NCI-H345 treated with DMSO at 0.1 percent for 48 hours (cell line): ENCODE measurements around the gene ATG4C.
"Not testable (repeated sequence)": the region's sequence is repeated elsewhere in the genome, so short reads cannot be mapped to it uniquely, and the experiment has no call there.

Source experiments
- DNase-seq: peaks from one replicate; lab custom pipeline; 2025; ENCODE audit not compliant: unreplicated experiment; lab: John Stamatoyannopoulos, UW

The ATG4C gene, protein sequence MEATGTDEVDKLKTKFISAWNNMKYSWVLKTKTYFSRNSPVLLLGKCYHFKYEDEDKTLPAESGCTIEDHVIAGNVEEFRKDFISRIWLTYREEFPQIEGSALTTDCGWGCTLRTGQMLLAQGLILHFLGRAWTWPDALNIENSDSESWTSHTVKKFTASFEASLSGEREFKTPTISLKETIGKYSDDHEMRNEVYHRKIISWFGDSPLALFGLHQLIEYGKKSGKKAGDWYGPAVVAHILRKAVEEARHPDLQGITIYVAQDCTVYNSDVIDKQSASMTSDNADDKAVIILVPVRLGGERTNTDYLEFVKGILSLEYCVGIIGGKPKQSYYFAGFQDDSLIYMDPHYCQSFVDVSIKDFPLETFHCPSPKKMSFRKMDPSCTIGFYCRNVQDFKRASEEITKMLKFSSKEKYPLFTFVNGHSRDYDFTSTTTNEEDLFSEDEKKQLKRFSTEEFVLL

GRCh38 chr1:62783736-62784508 is at the start of gene ATG4C:
Gene ATG4C, plus strand, starts transcription at chr1:62784132. Its CDS starts 19,655 bp downstream, at chr1:62803787.
- DNase-seq = peak; percentile 97

GRCh38 chr1:62735491-62736171 is 48.3 kb upstream of the ATG4C start:
- no peak for DNase-seq

DNA sequence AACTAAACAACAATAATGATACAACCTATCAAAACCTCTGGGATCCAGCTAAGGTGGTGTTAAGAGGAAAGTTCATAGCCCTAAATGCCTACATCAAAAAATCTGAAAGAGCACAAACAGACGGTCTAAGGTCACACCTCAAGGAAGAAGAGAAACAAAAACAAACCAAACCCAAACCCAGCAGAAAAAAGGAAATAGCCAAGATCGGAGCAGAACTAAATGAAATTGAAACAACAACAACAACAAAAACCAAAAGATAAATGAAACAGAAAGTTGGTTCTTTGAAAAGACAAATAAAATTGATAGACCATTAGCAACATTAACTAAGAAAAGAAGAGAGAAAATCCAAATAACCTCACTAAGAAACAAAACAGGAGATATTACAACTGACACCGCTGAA is 43.2 kb upstream of the ATG4C start:
- DNase-seq = not testable (repeated sequence)

DNA sequence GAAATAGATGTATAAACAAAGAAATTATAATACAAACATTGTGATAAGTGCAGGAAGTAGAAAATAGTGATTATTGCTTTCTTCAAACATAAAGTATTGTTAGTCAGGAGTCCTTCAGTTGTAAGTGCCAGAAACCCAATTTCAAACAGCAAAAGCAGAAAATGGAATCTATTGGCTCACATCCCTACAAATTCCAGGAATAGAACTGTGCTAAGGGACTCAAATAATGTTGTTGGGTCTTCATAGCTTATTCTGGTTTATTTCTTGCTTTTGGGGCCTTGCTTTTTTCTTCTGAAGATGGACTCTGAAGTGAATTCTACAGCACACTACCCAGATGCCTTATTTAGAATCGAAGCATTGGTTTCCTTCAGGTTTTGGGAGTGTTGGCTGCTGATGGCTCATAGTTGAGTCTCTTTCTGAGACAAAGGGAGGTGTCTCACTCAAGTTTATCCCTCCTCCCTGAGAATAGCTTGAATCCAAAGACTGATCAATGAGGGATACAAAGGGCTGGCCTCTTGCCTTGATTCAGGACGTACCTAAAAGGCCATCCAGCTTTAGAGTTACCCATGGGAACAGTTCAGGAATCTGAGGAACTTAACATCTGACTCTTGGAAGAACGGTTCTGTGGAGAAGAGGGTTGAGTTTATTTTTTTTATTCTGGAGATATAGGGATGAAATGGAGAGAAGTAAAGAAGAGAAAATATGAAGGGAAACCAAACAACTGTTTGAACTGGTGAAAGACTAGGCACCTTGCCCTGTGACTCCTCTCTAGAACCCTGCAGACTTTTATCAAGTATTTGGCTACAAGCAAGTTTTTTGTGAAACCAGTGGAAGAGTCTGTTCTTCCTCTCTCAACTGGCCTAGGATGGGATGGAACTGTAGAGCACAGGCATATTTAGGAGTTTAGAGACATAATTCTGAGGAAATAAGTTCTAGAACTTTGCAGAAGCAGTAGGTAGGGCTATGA is 39.0 kb upstream of the ATG4C start:
- no peak for DNase-seq

DNA sequence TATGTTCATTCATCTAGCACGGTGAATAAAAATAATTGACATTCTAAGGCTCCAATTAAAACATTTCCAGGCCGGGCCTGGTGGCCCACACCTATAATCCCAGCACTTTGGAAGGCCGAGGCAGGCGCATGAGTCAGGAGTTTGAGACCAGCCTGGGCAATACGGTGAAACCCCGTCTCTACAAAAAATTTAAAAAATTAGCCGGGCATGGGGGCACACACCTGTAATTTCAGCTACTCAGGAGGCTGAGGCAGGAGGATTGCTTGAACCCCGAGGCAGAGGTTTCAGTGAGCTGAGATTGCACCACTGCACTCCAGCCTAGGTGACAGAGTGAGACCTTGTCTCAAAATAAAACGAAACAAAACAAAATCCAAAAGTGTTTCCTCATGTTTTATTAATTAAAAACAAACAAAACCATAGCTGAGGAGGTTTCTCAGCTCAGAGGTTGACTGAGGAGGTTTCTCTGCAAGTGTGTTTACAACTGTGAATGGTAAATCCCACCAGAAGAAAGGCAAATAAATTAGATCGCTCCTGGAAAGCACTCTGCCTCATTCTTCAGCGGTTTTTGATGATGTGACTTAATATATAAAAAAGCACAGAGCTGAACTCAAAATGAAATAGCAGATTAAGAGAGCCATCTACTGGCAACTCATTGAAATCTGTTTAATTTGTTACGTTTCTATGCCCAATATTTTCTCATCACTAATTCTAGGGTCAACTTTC is 37.7 kb upstream of the ATG4C start:
- DNase-seq = peak; percentile 38

DNA sequence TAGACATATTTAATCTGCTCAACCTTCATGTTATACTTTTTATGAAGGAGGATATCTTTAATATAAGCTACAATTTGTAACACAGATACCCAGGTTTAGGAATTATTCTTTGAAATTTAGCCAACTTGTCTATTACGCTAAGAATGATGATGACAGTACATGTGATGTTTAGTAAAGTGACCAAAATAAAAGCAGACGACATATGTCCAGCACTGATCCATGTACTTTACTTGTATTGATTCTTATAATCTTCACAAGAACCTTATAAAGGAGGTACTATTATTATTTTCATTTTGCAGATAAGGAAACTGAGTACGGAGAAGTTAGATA is 37.2 kb upstream of the ATG4C start:
- no peak for DNase-seq

GRCh38 chr1:62753031-62753965 is 30.6 kb upstream of the ATG4C start:
- DNase-seq = no peak

GRCh38 chr1:62754938-62755337 is 29.0 kb upstream of the ATG4C start:
- DNase-seq = not testable (repeated sequence)

GRCh38 chr1:62756255-62756884 is 27.6 kb upstream of the ATG4C start:
- DNase-seq = not testable (repeated sequence)

DNA sequence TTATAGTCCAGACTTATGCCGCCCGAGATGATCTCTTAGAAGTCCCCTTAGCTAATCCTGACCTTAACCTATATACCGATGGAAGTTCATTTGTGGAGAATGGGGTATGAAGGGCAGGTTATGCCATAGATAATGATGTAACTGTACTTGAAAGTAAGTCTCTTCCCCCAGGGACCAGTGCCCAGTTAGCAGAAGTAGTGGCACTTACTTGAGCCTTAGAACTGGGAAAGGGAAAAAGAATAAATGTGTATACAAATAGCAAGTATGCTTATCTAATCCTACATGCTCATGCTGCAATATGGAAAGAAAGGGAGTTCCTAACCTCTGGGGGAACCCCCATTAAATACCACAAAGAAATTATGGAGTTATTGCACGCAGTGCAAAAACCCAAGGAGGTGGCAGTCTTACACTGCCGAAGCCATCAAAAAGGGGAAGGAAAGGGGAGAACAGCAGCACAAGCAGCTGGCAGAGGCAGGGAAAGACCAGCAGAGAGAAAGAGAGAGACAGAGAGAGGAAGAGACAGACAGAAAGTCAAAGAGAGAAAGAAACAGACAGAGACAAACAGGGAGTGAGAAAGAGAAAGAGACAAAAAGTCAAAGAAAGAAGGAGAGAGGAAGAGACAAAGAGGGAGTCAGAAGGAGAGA is 24.6 kb upstream of the ATG4C start:
- DNase-seq = not testable (repeated sequence)

DNA sequence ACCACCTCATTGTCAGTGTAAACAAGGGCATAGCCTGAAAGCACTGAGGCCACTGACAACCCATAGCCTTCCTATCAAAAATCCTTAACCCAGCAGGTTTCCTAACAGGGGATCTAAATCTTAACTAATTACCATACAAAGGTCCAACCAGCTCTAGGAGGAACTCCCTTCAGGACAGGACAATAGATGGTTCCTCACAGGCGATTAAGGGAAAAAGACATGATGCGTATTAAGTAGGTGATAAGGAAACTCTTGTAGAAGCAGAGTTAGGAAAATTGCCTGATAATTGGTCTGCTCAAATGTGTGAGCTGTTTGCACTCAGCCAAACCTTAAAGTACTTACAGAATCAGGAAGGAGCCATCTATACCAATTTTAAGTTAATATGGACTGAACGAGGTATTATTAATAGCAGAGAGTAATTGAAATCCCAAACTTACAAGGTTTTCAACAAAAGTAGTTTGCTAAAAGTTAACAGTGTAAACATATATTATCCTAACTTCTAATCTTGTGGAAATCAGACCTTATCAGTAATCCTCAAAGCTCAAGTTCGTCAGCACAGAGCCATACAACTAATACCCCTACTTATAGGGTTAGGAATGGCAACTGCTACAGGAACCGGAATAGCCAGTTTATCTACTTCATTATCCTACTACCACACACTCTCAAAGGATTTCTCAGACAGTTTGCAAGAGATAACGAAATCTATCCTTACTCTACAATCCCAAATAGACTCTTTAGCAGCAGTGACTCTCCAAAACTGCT is 23.7 kb upstream of the ATG4C start:
- DNase-seq = not testable (repeated sequence)

GRCh38 chr1:62761223-62761870 is 22.6 kb upstream of the ATG4C start:
- not testable (repeated sequence) for DNase-seq

GRCh38 chr1:62762027-62762426 is 21.9 kb upstream of the ATG4C start:
- not testable (repeated sequence) for DNase-seq

GRCh38 chr1:62765981-62766380 is 18.0 kb upstream of the ATG4C start:
- no peak for DNase-seq

DNA sequence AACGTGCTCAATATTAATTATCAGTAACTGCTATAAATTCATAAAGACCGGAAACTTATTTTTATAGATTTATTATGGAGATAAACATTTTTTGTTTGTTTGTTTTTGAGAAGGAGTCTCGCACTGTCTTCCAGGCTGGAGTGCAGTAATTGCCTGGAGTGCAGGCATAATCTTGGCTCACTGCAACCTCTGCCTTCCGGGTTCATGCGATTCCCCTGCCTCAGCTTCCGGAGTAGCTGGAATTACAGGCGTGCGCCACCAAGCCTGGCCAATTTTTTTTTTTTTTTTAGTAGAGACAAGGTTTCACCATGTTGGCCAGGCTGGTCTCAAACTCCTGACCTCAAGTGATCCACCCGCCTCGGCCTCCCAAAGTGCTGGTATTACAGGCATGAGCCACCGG is 15.4 kb upstream of the ATG4C start:
- DNase-seq = not testable (repeated sequence)

DNA sequence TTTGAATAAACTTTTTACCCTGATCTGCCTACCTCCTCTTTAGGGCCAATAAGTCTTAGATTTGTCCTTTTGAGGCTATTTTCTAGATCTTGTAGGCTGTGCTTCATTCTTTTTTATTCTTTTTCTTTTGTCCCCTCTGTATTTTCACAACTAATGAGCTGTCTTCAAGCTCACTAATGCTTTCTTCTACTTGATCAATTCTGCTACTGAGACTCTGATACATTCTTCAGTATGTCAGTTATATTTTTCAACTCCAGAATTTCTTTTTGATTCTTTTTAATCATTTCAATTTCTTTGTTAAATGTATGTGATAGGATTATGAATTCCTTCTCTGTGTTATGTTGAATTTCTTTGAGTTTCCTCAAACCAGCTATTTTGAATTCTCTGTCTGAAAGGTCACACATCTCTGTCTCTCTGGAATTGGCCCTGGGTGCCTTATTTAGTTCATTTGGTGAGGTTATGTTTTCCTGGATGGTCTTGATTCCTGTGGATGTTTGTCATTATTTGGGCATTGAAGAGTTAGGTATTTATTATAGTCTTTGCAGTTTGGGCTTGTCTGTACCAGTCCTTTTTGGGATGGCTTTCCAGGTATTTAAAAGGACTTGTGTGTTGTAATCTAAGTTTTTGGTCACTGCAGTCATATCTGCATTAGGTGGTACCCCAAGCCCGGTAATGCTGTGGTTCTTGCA is 11.2 kb upstream of the ATG4C start:
- DNase-seq = no peak
